CD4-positive, CD25-positive, alpha-beta regulatory T cell (primary cell): ENCODE results near the gene KRTAP10-6. TPM values are rescaled to one million over a fixed set of nuclear protein-coding genes. Genes with fewer than 3 reads are reported as not detected.

Source experiments
- ATAC-seq, 2 donors: fragments of 150-1000 bp; cut with Tn5 transposase; one replicate each; pipeline ENCODE4 v1.10.0; 2021; ENCODE audit warnings: low read depth in 2 of 2, moderate number of reproducible peaks in 2 of 2, moderate library complexity in 1 of 2
- DNase-seq, 3 donors: peaks; one replicate each; pipeline versions ENCODE4 v3.0.0 to v3.0.0-alpha.2; 2012 to 2022; ENCODE audit warnings: mixed read lengths in 1 of 3
- H3K27ac ChIP-seq: one replicate; pipeline ENCODE4 v1.7.0; 2013; ENCODE audit warnings: mild to moderate bottlenecking, low read length; ENCODE audit not compliant: insufficient read depth, poor library complexity, severe bottlenecking
- H3K27me3 ChIP-seq: one replicate; pipeline ENCODE4 v1.7.0; 2013; ENCODE audit warnings: low read length; ENCODE audit not compliant: control insufficient read depth, insufficient read depth
- H3K36me3 ChIP-seq: one replicate; pipeline ENCODE4 v1.7.0; 2013; ENCODE audit warnings: mild to moderate bottlenecking, low read length, moderate library complexity; ENCODE audit not compliant: control insufficient read depth, insufficient read depth
- H3K4me1 ChIP-seq: 2 replicates; pipeline ENCODE4 v1.7.0; 2013; ENCODE audit warnings: mild to moderate bottlenecking, low read length; ENCODE audit not compliant: insufficient read depth, control insufficient read depth, poor library complexity, severe bottlenecking
- H3K4me3 ChIP-seq: one replicate; pipeline ENCODE4 v1.7.0; 2013; ENCODE audit warnings: low read depth, mild to moderate bottlenecking, low read length, moderate library complexity
- H3K9me3 ChIP-seq, 2 experiments: 1 replicate in 1 of 2; 2 replicates in 1 of 2; pipeline ENCODE4 v1.7.0; 2013; ENCODE audit warnings: low read length in 2 of 2, mild to moderate bottlenecking in 1 of 2, moderate library complexity in 1 of 2; ENCODE audit not compliant: control insufficient read depth in 2 of 2
- H3K27ac Mint-ChIP-seq, 3 donors: one replicate each; pipeline ENCODE4 v1.8.0; 2020 to 2022; ENCODE audit warnings: mild to moderate bottlenecking in 3 of 3, mixed read lengths in 3 of 3, moderate library complexity in 2 of 3
- H3K27me3 Mint-ChIP-seq: one replicate; pipeline ENCODE4 v1.8.0; 2022; ENCODE audit warnings: mild to moderate bottlenecking, mixed read lengths
- H3K36me3 Mint-ChIP-seq: one replicate; pipeline ENCODE4 v1.8.0; 2020; ENCODE audit warnings: mixed read lengths
- H3K4me1 Mint-ChIP-seq, 4 donors: one replicate each; pipeline ENCODE4 v1.8.0; 2020 to 2022; ENCODE audit warnings: mixed read lengths in 4 of 4, mild to moderate bottlenecking in 1 of 4
- H3K4me3 Mint-ChIP-seq, 4 donors: one replicate each; pipeline ENCODE4 v1.8.0; 2020 to 2022; ENCODE audit warnings: mild to moderate bottlenecking in 4 of 4, mixed read lengths in 4 of 4, moderate library complexity in 3 of 4
- H3K9me3 Mint-ChIP-seq, 7 donors: one replicate each; pipeline ENCODE4 v1.8.0; 2020 to 2022; ENCODE audit warnings: mixed read lengths in 7 of 7, mild to moderate bottlenecking in 3 of 7, moderate library complexity in 2 of 7
- polyA plus RNA-seq, 4 donors: library from polyadenylated mRNA; unstranded; fragments of 300-500 nt; fragmentation: Illumina TruSeq; gene quantifications; one replicate each; pipeline ENCODE4 v1.2.3, GENCODE V29; 2021
- total RNA-seq: library from RNA; stranded (reverse); gene quantifications from one replicate; pipeline ENCODE4 v1.2.3, GENCODE V29; 2022

Gene KRTAP10-6
- total and polyA plus RNA-seq, 5 donors from 2014 or later: not detected

DNA sequence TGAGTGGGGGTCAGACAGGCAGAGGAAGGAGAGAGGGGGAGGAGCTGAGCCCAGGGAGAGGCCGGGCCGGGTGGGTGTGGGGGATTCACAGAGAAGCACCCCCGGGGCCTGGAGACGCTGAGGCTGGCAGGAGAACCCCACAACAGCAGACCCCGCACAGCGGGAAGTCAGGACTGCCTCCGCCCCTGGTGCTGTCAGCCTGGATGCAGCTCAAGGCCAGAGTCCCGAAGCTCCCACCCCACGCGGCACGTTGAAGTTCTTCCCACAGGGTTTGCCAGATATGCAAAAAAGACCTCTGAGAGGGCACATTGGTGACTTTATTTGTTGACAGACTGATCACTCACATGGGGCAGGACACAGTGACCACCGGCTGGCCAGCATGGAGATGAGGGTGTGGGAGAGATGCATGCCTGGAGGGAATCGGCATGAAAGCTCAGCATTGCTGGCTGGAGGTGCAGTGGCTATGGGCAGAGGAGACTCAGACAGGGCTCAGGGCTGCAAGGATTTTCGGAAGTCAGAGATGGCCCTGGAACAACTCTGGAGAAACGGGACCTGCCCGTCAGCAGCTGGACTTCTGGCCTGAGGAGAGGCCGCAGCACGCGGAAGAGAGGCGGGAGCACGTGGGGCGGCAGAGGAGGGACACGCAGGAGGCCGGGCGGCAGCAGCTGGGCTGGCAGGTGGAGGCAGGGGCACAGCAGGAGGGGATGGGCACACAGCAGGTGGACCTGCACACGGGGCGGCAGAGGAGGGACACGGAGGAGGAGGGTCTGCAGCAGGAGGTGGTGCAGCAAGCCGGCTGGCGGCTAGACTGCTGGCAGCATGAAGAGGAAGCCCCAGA, 34.6 kb downstream of the KRTAP10-6 start:
- H3K9me3 ChIP-seq: peaks cover 4 to 5% of the 10 kb centered on the region in 2 experiments
- no peak overlapping the region for H3K4me3 Mint-ChIP-seq
- no peaks in the 10 kb centered on the region for H3K27me3 Mint-ChIP-seq
- no peak overlapping the region for H3K27ac ChIP-seq
- ATAC-seq (no peak), DNase-seq (no peak)
- H3K27me3 ChIP-seq: no peaks in the 10 kb centered on the region
- no peaks in the 10 kb centered on the region for H3K36me3 ChIP-seq
- H3K4me1 Mint-ChIP-seq: no peaks in the 10 kb centered on the region
- no peak overlapping the region for H3K27ac Mint-ChIP-seq
- H3K4me1 ChIP-seq: no peaks in the 10 kb centered on the region
- H3K4me3 ChIP-seq: no peak overlapping the region
- H3K36me3 Mint-ChIP-seq: peaks cover 6% of the 10 kb centered on the region
- peaks cover 0 to 30% (median 9%) of the 10 kb centered on the region in 7 donors for H3K9me3 Mint-ChIP-seq

DNA sequence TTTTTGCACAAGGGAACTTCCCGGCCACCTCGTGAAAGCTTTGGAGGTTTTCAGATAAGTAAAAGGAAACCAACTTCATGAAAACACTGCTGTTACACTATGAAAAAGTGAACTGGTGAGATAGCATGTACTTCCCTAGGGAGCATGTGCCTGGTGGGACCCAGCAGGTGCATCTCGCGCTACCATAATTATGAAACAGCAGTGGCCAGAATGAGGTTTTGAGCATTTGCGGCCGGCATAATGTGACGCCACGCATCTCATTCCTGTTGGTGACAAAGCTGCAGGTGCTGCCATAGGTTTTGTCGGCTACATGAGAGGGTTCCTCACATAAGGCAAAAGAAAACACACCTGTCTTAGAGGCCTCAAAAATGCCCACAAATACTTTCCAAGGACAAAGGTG, 35.4 kb downstream of the KRTAP10-6 start:
- H3K36me3 Mint-ChIP-seq: peaks cover 6% of the 10 kb centered on the region
- H3K36me3 ChIP-seq: no peaks in the 10 kb centered on the region
- peaks cover 0 to 22% (median 7%) of the 10 kb centered on the region in 7 donors for H3K9me3 Mint-ChIP-seq
- H3K4me1 Mint-ChIP-seq: no peaks in the 10 kb centered on the region
- no peak overlapping the region for H3K4me3 Mint-ChIP-seq
- ATAC-seq: no peak
- no peak overlapping the region for H3K27ac ChIP-seq
- no peak overlapping the region for H3K4me3 ChIP-seq
- H3K4me1 ChIP-seq: no peaks in the 10 kb centered on the region
- H3K27ac Mint-ChIP-seq: no peak overlapping the region
- H3K27me3 Mint-ChIP-seq: no peaks in the 10 kb centered on the region
- no peaks in the 10 kb centered on the region for H3K27me3 ChIP-seq
- no peak for DNase-seq
- H3K9me3 ChIP-seq: peaks cover 0 to 3% of the 10 kb centered on the region in 2 experiments

DNA sequence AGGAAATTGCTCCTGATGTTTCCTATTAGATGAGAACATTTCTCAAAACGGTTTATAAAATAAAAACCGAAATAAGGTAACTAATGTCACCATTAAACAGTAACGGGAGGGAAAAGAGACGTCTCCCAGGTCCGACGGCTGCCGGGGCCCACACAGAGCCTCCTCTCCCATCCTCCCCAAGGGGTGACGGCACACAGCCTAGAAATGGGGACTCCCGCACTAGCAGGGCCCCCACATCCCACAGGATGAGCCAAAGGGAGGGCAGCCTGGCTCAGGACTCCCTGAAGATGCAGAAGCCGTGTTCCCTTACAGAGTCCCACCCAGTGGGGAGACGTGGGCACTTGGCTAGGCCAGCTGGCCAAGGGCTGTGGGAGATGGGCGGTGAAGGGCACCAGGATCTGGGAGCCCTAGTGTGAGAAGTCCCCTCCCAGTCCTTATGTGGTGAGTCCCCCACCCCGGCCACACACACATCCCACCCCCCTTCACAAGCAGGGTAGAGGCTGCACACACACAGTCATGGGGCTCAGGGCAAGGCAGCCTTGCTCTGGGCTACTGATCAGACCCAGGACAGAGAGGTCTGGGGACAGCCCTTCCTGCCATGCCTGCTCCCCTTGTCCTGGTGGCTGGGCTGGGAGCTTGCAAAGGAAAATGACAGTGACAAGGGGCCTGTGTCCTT, 37.0 kb downstream of the KRTAP10-6 start:
- Mint-ChIP-seq H3K9me3 (peaks cover 0 to 13% (median 3%) of the 10 kb centered on the region in 7 donors), H3K27me3 (no peaks in the 10 kb centered on the region), H3K27ac (no peak overlapping the region), H3K4me3 (no peak overlapping the region), H3K36me3 (peaks cover 5% of the 10 kb centered on the region), H3K4me1 (no peaks in the 10 kb centered on the region)
- Histone ChIP-seq H3K27ac (no peak overlapping the region), H3K9me3 (peaks cover 0 to 3% of the 10 kb centered on the region in 2 experiments), H3K4me1 (no peaks in the 10 kb centered on the region), H3K36me3 (no peaks in the 10 kb centered on the region), H3K27me3 (no peaks in the 10 kb centered on the region), H3K4me3 (no peak overlapping the region)
- ATAC-seq: no peak
- DNase-seq: no peak

DNA sequence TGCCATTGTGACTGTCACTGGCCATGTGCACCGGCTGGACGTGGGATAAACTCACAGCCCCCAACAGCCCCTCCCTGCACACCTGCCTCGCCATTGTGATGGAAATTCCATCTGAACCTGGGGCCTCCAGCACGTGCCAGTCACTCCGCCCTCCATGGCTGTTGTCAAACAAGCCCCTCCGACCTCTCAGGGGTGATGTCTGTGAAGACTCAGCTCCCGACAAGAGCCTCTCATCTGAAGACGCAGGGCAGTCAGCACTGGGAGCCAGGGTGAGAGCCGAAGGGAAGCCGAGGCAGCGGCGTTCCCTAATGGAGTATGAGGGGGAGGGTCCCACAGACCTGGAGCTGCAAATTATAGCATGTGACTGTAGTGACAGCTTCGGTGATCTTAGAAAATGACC, 39.6 kb downstream of the KRTAP10-6 start:
- Mint-ChIP-seq H3K27ac (no peak overlapping the region), H3K27me3 (peaks cover 2% of the 10 kb centered on the region), H3K4me1 (peaks cover 2 to 20% (median 9%) of the 10 kb centered on the region in 4 donors), H3K4me3 (no peak overlapping the region), H3K9me3 (peaks cover 0 to 13% (median 4%) of the 10 kb centered on the region in 7 donors), H3K36me3 (peaks cover 12% of the 10 kb centered on the region)
- H3K9me3 ChIP-seq: no peaks in the 10 kb centered on the region
- H3K27ac ChIP-seq: no peak overlapping the region
- DNase-seq (no peak), ATAC-seq (no peak)
- H3K4me3 ChIP-seq: no peak overlapping the region
- H3K27me3 ChIP-seq: no peaks in the 10 kb centered on the region
- peaks cover 7% of the 10 kb centered on the region for H3K4me1 ChIP-seq
- H3K36me3 ChIP-seq: no peaks in the 10 kb centered on the region

DNA sequence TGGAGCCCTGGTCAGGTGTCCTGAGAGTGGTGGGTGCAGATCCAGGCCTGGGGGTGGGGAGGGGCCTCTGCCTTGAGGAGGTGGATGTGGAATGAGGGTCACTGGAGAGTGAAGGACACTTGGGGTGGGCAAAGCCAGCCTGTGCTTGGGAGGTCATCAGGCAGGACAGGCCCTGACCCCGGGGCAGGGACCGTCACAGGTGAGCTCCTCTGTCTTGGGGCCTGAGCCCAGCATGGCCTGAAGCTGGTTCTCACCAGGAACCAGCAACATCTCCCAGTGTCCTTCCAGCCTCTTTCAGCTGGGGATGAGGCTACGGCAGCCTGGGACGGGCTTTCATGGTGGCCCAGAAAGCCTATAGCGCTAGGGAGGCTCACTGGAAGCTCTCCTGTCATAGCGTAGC, 40.2 kb downstream of the KRTAP10-6 start:
- no peak overlapping the region for H3K27ac Mint-ChIP-seq
- H3K4me3 Mint-ChIP-seq: no peak overlapping the region
- peaks cover 13% of the 10 kb centered on the region for H3K36me3 Mint-ChIP-seq
- peaks cover 7 to 26% (median 14%) of the 10 kb centered on the region in 4 donors for H3K4me1 Mint-ChIP-seq
- DNase-seq (no peak), ATAC-seq (no peak)
- no peaks in the 10 kb centered on the region for H3K27me3 ChIP-seq
- no peaks in the 10 kb centered on the region for H3K9me3 ChIP-seq
- H3K4me3 ChIP-seq: no peak overlapping the region
- H3K36me3 ChIP-seq: no peaks in the 10 kb centered on the region
- H3K9me3 Mint-ChIP-seq: peaks cover 0 to 19% (median 5%) of the 10 kb centered on the region in 7 donors
- H3K27me3 Mint-ChIP-seq: peaks cover 7% of the 10 kb centered on the region
- H3K27ac ChIP-seq: no peak overlapping the region
- H3K4me1 ChIP-seq: peaks cover 13% of the 10 kb centered on the region

DNA sequence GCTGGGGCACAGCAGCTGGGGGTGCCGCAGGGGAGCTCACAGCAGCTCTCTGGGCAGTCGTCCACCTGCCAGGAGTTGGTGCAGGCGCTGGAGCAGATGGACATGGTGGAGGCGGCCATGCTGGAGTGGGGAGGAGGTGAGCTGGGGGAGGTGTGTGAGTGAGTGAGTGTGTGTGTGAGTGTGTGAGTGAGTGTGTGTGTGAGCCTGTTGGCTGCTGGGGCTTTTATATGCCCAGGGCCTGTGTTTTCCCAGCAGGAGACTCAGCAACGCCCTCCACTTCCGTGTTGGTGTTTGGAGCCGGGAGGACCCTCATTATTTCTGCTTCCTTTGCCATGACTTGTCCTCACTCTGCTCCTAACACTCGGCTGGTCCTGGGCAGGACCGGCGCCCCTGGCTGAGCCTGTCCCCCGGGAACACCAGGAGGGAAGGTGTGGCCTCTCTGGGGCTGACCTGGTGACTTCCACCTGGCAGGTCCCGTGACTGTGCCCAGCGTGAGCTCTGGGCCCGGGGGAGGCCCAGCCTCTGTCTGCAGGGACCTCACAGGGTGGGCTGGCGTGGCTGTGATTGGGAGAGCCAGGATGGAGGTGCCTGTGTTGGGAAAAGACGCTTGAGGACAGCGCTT, 40.9 kb downstream of the KRTAP10-6 start, which contains the start of gene KRTAP10-2:
TSS of gene KRTAP10-2 (minus strand) at position 166 of the 622 bp plus-strand sequence. CDS start at position 119, 47 bp downstream.
- Histone ChIP-seq H3K27me3 (no peaks in the 10 kb centered on the region), H3K4me3 (no peak within 1 kb of the TSS), H3K36me3 (no peaks in the 10 kb centered on the region), H3K27ac (no peak within 1 kb of the TSS), H3K9me3 (peaks cover 2 to 6% of the 10 kb centered on the region in 2 experiments), H3K4me1 (peaks cover 15% of the 10 kb centered on the region)
- Mint-ChIP-seq H3K27ac (peak within 1 kb of the TSS in 2 of 3 donors; percentile 58 to 67), H3K36me3 (peaks cover 19% of the 10 kb centered on the region), H3K4me1 (peaks cover 11 to 33% (median 18%) of the 10 kb centered on the region in 4 donors), H3K4me3 (no peak within 1 kb of the TSS), H3K27me3 (peaks cover 7% of the 10 kb centered on the region), H3K9me3 (peaks cover 0 to 25% (median 8%) of the 10 kb centered on the region in 7 donors)
- DNase-seq (no peak), ATAC-seq (no peak)

DNA sequence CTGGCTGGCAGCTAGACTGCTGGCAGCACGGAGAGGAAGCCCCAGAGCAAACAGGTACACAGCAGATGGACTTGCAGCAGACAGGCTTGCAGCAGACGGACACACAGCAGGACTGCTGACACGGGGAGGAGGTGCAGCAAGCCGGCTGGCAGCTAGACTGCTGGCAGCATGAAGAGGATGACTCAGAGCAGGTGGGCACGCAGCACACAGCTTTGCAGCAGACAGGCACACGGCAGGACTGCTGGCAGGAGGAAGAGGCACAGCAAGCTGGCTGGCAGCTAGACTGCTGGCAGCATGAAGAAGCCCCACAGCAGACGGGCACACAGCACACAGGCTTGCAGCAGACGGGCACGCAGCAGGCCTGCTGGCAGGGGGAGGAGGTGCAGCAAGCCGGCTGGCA, 41.5 kb downstream of the KRTAP10-6 start:
- H3K9me3 Mint-ChIP-seq: peaks cover 0 to 25% (median 12%) of the 10 kb centered on the region in 7 donors
- H3K4me3 Mint-ChIP-seq: no peak overlapping the region
- Histone ChIP-seq H3K36me3 (no peaks in the 10 kb centered on the region), H3K27ac (no peak overlapping the region), H3K9me3 (peaks cover 4 to 6% of the 10 kb centered on the region in 2 experiments), H3K27me3 (no peaks in the 10 kb centered on the region), H3K4me1 (peaks cover 15% of the 10 kb centered on the region), H3K4me3 (no peak overlapping the region)
- peak overlapping the region in 2 of 3 donors; percentile 58 to 67 for H3K27ac Mint-ChIP-seq
- DNase-seq: no peak
- no peak for ATAC-seq
- peaks cover 19% of the 10 kb centered on the region for H3K36me3 Mint-ChIP-seq
- peaks cover 7% of the 10 kb centered on the region for H3K27me3 Mint-ChIP-seq
- peaks cover 11 to 33% (median 18%) of the 10 kb centered on the region in 4 donors for H3K4me1 Mint-ChIP-seq
